NCI-H2171 (cell line): ENCODE data around the gene SCYGR8.
"Not testable (repeated sequence)": the region's sequence is repeated elsewhere in the genome, so short reads cannot be mapped to it uniquely, and the experiment has no call there.

Experiments
- DNase-seq: peaks from one replicate; lab custom pipeline; 2025; lab: John Stamatoyannopoulos, UW

Gene SCYGR8

GRCh38 chr2:227745594-227745993, at the start of gene SCYGR8:
TSS of gene SCYGR8 (plus strand) at chr2:227745894. CDS start at chr2:227745894, 0 bp downstream.
- DNase-seq, result no peak

- DNase-seq, result no peak
Observed at GRCh38 chr2:227696990-227697679, 48.6 kb upstream of the SCYGR8 start.

GRCh38 chr2:227701556-227701955, 44.1 kb upstream of the SCYGR8 start:
- DNase-seq, result no peak

- no peak for DNase-seq
Observed at GRCh38 chr2:227703280-227703732, 42.4 kb upstream of the SCYGR8 start.

DNA sequence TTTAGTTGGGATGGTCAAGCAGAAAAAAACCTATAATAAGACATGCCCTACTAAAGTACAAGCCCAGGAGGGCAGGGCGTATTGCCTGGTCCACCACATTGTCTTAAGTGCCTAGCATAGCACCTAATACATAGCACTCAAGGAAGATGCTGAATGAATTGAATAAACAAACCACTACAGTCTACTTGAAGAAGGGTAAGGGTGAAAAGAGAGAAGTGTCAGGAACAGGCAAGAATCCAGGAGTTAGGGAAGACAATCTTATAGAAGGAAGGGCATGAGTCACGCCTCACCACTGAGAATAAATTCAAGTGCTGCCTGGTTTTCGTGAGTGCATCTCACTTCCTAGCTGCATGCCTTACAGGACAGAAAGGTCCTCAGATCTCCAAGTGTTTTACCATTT, 41.7 kb upstream of the SCYGR8 start:
- no peak for DNase-seq

DNA sequence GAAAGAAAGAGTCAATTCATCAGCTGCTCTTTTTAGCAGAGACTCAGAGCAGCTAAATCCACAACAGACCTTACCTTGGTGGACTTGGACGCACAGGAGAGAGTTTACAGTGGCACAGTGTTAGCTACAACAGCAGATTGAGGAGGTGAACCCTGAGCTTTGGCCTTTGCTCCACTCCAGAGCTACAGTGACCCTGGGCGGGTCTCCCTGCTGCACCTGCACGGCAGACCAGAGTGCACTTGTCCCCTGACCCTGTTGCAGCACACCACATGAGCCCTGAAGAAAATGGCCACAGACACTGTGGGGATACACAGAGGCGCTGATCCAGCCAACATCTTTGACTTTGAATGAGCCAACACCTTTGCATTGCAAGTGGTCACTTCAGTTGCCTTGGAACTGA, 38.8 kb upstream of the SCYGR8 start:
- DNase-seq, result no peak

GRCh38 chr2:227707390-227707789, 38.3 kb upstream of the SCYGR8 start:
- no peak for DNase-seq

DNA sequence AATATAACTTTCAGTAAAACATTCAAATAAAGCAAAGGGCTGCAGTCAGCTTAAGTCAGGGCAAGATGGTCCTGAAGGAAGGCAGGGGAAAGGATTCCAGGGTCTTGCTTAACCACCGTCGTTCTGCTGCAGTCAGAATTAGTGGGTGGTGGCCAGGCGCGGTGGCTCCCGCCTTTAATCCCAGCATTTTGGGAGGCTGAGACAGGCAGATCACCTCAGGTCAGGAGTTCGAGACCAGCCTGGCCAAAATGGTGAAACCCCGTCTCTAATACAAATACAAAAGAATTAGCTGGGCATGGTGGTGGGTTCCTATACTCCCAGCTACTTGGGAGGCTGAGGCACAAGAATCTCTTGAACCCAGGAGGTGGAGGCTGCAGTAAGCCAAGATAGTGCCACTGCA, 34.7 kb upstream of the SCYGR8 start:
- DNase-seq, result no peak

DNA sequence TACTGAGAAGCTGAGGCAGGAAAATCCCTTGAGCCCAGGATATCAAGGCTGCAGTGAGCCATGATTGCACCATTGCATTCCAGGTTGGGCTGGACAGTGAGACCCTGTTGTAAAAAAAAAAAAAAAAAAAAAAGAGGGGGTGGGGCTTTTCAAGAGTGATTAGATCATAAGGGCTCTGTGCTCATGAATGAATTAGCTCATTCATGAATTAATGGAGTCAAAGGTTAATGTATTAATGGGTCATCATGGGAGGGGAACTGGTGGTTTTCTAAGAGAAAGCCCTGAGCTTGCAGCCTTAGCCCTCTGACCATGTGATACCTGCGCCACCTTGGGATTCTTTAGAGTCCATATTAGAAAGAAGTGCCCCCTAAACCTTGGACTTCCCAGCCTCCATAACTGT, 32.4 kb upstream of the SCYGR8 start:
- DNase-seq, result no peak

DNA sequence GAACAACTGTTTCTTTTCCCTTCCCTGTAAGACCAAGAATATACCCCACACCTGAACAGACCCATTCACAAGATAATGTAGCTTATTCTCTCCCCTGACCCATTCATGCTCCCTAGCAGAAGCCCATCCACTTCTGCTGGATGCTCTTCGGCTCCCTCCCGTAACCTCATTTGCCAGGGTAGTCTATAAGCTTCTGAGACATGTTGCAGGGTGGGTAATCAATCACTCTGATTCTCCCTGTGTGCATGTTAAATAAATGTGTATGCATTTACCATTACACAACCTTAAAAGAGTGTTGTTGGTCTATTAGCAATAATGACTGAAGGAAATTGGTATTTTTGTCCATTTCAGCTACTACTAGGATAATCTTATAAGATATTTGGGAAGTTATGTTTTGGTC, 29.2 kb upstream of the SCYGR8 start:
- DNase-seq, result no peak

GRCh38 chr2:227717687-227718567, 27.8 kb upstream of the SCYGR8 start, which contains the start of gene SLC19A3:
TSS of gene SLC19A3 (minus strand) at chr2:227718028. CDS start at chr2:227702318, 15,710 bp downstream.
- no peak for DNase-seq

DNA sequence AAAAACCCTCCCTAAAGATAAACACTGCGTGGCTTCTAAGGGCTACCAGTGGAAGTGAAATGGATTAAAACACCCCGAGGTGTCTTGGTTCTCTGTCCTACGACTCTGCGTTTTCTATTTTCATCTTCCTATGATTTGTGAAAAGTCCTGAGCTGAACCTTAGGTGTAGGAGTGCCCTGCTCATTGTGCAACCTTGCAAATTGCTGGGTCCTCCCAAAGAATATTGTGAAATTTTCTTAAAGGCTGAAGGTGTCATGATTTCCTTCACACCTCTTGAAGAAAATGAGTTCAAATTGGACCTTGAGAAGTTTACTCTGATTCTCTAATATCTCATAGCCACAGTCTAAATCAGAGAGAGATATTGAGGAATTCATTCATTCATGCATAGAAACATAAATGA, 26.1 kb upstream of the SCYGR8 start:
- DNase-seq, result no peak

- no peak for DNase-seq
Observed at GRCh38 chr2:227720680-227721079, 25.0 kb upstream of the SCYGR8 start.

DNA sequence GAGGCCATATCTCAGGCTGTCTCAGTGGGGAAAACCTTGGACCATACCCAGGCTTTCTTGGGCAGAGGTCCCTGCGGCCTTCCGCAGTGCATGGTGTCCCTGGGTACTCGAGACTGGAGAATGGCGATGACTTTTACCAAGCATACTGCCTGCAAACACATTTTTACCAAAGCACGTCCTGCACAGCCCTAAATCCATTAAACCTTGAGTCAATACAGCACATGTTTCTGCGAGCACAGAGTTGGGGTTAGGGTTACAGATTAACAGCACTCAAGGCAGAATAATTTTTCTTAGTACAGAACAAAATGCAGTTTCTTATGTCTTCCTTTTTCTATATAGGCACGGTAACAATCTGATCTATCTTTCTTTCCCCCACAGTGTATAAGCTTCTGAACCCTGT, 22.9 kb upstream of the SCYGR8 start:
- not testable (repeated sequence) for DNase-seq

DNA sequence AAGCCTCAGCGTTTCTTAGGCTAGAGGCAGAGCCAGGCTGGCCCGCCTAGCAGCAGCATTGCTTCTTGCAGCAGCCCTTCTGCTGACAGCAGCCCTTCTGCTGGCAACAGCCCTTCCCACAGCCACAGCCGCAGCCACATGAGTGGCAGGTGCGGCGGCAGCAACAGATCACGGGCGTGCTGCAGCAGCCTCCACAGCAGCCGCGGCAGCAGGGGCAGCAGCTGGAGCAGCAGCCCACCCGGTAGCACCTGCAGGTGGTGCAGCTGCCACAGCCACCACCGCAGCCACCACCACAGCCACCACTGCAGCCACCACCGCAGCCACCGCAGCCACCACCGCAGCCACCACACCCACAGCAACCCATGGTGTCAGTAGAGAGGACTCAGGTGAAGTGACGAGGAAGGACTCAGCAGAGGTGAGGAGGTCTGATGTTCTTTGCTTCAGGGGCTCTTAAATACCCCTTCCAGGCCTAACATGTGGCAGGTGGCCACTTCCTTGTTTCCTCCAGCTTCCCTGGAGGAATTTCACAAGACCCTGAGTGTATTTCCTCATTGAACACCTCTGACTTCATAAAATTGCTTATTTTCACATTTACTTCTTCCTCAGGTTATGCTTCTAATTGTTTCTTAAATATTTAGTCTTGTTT, 21.2 kb upstream of the SCYGR8 start, which contains the start of gene SCYGR6:
Gene SCYGR6 (minus strand): TSS at position 364 of the 646 bp plus-strand sequence. CDS start 0 bp downstream, at position 364.
- no peak for DNase-seq

- DNase-seq, result no peak
Observed at GRCh38 chr2:227728035-227728434, 17.7 kb upstream of the SCYGR8 start, which contains the start of gene SCYGR7. TSS of gene SCYGR7 (plus strand) at chr2:227728335. CDS start at chr2:227728335, 0 bp downstream.

DNA sequence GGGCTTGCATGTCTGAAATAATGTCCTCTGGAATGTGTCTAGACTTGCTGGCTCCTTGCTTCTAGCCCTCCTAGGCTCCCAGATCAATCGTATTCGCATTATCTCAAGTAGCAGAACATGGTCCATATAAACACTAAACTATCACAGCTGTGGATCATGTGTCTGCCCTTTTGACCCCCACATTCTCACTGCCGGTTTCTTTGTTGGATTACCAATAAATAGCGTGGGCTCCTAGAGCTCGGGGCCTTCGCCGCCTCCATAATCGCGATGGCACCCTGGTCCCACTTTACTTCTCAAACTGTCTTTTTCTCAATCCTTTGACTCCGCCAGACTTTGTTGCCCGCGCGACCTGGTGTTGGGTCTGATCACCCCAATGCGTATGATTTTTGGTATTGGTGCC, 6.3 kb upstream of the SCYGR8 start:
- no peak for DNase-seq

GRCh38 chr2:227740705-227741104, 5.0 kb upstream of the SCYGR8 start:
- not testable (repeated sequence) for DNase-seq

GRCh38 chr2:227748079-227748478, 2.4 kb downstream of the SCYGR8 start:
- no peak for DNase-seq

- not testable (repeated sequence) for DNase-seq
Observed at GRCh38 chr2:227756261-227756660, 10.6 kb downstream of the SCYGR8 start.

- DNase-seq, result no peak
Observed at GRCh38 chr2:227759411-227760118, 13.9 kb downstream of the SCYGR8 start.
